Adipose tissue (tissue), 3 donors: ENCODE results near the gene CENPX. TPM values are rescaled to one million over a fixed set of nuclear protein-coding genes. Genes with fewer than 3 reads are reported as not detected.
"Not testable (repeated sequence)": the region's sequence is repeated elsewhere in the genome, so short reads cannot be mapped to it uniquely, and the experiment has no call there.

Source experiments
- H3K27ac ChIP-seq: one replicate; pipeline ENCODE4 v1.5.1; 2013; ENCODE audit warnings: low read depth, low read length
- WGBS, 3 donors: extraction: QIAGEN DNeasy Blood & Tissue Kit; methylation state at CpG; one replicate each; pipeline ENCODE4 v1.1.7; 2013; 5-methylcytosine and 5-hydroxymethylcytosine counted together
- polyA plus RNA-seq, 3 donors: library from polyadenylated mRNA; stranded (reverse); fragments of 200-250 nt; gene quantifications; one replicate each; pipeline ENCODE4 v1.2.3, GENCODE V29; 2013
- donor health status: healthy with polysubstance abuse.
- donor health status: Bipolar disorder and iron deficiency.
- donor health status: healthy.

CENPX gene
- polyA plus RNA-seq, 3 donors, result 60.7 to 80.9 (median 76.8) TPM

DNA sequence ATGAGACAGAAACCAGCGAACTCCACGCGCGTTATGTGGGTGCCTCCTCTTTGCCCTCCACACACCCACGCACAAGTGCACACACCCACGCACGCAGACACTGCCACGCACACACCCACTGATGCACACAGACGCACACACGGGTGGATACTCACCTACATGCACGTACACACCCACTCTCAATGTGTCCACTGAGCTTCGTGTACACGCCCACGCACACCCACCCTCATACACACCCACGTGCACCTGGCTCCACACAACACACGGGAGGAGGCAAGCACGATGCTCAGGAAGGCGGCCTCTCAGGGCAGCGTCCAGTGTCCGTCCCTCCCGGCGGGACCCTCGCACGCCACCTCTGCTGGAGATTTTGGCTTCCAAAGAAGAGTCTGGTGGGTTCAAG lies 24.7 kb upstream of the CENPX start:
- no peak overlapping the region for H3K27ac ChIP-seq
- 87 to 90% (median 88%) methylated on average over 24 of the region's 24 CpGs for WGBS, 3 donors

DNA sequence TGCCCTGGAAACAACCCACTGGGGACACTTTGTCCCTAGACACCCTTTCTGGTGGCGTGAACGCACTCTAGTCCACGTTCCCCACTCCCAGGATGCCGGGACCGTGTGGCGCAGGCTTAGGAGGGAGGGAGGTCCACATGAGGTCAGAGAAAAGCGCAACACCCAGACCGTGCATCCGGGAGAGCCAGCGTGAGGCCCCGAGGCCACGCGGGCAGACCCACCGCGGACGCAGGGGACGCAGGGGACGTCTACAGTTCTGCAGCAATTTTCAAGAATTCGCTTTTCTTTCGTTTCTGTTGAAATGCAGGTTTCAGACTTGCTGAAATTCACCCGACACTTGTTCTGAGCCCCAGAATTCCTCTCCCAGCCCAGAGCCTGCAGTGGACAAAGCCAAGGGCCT lies 24.2 kb upstream of the CENPX start:
- no peak overlapping the region for H3K27ac ChIP-seq
- 88% methylated on average over 21 of the region's 21 CpGs for WGBS, 3 donors

DNA sequence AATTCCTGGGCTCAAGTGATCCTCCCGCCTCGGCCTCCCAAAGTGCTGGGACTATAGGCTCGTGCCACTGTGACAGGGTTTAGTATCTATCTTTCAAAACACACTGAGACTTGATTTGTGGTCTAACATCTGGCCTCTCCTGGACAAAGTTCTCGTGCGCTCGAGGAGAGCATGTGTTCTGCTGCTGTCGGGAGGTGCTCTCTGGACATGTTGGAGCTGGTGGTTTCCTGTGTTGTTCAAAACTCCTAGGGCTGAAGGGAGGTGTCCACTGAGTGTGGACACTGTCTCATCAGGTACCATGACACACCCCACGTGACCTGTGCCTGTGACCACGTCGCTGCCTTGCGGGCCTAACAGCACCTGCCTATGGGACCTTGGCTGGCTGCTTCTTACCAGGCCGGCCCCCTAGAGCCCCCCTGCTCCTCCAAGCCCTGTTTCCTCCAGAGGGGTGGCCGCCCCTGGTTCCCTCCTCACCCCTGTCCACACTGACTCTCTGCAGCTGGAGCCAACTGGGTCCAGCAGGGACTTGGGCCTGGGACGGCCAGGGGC lies 23.3 kb upstream of the CENPX start:
- no peak overlapping the region for H3K27ac ChIP-seq
- WGBS, 3 donors, result 75 to 80% (median 75%) methylated on average over 14 of the region's 14 CpGs

DNA sequence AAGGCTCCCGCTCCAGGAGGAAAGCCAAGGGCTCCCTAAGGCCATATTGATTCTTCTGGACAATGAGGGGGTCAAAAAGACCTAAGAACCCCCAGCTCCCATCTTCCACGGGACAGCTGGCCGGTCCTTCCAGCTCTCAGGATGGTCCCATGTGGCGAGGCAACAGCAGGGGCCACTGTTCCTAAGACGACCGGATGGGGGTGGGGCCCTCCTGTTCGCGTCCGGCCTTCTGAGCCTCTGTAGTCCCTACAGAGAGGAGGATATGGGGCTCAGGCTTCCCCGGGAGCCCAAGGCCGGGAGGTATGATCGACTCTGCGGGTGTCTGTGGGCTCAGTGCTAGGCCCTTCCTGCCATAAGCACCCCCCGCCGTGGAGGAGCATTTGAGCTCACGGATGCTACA lies 20.8 kb upstream of the CENPX start:
- 74 to 76% (median 75%) methylated on average over 16 of the region's 16 CpGs for WGBS, 3 donors
- no peak overlapping the region for H3K27ac ChIP-seq

DNA sequence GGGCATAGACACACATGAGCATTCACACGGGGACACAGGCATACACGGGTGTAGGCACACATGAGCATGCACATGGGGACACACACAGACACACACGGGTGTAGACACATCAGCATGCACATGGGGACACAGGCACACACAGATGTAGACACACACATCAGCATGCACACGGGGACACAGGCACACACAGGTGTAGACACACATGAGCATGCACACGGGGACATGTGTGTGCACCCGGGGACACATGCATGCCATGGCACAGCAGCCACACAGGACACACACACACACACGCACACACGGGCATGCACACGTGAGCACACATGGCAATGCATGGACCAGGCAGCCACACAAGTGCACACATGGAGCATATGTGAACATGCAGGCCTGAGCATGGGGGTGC lies 20.0 kb upstream of the CENPX start:
- no peak overlapping the region for H3K27ac ChIP-seq
- 85 to 91% (median 88%) methylated on average over 9 of the region's 9 CpGs for WGBS, 3 donors

DNA sequence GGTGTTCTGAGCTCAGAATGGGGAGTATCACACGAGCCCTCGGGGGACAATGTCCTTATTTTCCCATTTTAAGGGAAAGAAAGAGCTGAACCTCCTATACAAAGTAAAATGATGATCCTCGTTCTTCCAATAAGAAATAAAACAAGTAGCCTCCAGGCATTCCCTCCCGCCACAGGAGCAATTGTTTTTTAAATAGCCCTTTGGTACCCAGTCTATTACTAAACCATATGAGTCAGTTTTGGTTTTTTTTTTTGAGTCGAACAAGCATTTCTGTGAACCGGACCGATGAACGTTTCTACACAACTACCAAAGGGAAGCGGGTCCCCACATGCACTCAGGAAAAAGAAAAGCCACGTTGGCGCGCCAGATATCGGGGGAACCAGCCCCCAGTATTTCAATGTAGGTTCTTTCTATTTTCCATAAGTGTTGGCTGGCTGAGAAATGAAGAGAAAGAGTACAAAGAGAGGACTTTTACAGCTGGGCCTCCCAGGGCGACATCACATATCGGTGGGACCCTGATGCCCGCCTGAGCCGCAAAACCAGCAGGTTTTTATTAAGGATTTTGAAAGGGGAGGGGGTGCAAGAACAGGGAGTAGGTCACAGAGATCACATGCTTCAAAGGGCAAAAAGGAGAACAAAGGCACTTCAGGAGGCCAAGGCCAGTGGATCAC lies 18.6 kb upstream of the CENPX start:
- H3K27ac ChIP-seq, result no peak overlapping the region
- WGBS, 3 donors, result 79 to 89% (median 83%) methylated on average over 17 of the region's 17 CpGs

GRCh38 chr17:82039695-82040299 lies 17.1 kb upstream of the CENPX start:
- WGBS, 3 donors, result 73 to 96% (median 96%) methylated on average over 8 of the region's 8 CpGs
- no peak overlapping the region for H3K27ac ChIP-seq

- WGBS, 3 donors, result 73 to 90% (median 73%) methylated on average over 16 of the region's 16 CpGs
- H3K27ac ChIP-seq, result not testable (repeated sequence)
Observed at GRCh38 chr17:82038796-82039409, 16.2 kb upstream of the CENPX start.

DNA sequence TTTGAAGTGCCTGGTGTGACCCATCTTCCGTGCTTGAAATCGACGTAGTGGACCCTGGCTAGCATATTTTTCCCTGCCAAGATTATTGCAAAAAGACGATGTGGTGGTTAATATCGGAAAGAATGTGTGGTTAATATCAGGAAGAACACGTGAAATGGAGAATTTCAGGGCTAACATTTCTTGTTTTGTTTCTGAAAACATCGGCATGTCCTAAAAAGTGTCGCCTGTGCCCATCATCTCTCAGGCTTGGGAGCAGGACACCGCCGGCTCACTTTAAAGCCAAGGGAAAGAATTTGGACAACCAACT lies 15.2 kb upstream of the CENPX start:
- 4 to 6% (median 6%) methylated on average over 10 of the region's 10 CpGs for WGBS, 3 donors

DNA sequence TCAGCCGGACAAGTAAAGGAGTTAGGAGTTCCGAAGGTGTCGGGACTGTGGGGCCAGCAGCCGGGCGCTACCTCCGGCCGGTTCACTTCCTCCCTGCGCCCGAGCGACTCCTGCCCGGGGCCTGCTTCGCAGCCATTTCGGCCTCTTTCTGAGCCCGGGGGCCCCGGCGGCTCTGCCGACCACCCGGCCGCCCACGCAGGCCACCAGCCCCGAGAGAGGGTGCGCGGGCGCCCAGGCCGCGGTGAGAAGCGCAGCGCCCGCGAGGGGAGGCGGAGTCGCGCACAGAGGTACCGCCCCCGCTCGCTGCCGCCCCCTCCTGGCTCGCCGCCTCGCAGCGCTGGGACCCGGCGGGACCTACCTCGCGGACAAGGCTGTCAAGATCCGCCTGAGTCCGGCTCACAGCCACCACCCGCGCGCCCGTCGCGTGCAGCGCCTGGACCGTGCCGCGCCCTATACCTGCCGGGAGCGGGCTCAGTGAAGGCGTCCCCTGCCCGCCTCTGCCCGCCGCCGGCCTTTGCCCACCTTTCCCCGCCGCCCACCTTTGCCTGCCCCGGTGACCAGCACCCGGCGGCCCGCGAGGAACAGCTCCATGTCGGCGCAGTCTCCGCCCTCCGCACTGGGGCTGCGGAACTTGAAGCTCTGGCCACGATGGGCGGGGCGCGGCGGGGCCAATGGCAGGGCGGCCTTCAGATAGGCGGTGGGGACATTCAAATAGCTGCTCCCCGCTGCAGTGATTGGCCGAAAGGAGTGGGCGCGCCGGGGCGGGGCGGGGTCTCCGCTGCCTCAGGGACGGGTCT lies 14.6 kb upstream of the CENPX start, which contains the start of gene DCXR:
Gene DCXR (minus strand): TSS at position 606 of the 797 bp plus-strand sequence. CDS start 15 bp downstream, at position 591.
- H3K27ac ChIP-seq, result peak within 1 kb of the TSS; percentile 79
- WGBS, 3 donors, result 0 to 1% (median 0%) methylated on average over 60 to 92 of the region's 92 CpGs

More for the DNA sequence above, 15.2 kb upstream of the CENPX start:
- no peak overlapping the region for H3K27ac ChIP-seq

DNA sequence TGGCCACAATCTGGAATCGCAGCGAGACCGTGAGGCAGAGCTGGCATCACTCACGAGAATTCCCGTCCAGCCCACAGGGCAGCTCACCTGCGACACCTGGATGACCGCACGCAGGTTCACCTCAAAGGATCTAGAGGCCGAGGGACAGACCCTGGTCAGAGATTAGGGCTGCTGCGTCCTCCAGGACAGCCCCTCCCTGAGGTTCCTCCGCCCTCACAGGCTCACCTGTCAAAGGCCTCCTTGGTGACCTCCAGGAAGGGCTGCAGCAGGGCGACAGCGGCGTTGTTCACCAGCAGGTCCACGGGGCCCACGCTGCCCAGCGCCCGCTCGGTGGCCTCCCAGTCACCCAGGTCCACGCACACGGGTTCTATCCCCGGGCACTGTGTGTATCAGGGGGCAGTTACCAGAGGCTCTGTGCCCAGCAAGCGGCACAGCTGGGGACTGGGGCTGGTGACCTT lies 14.0 kb upstream of the CENPX start:
- WGBS, 3 donors, result 21 to 47% (median 36%) methylated on average over 23 of the region's 23 CpGs
- peak overlapping the region; percentile 79 for H3K27ac ChIP-seq

GRCh38 chr17:82035956-82036633 lies 13.4 kb upstream of the CENPX start:
- 79 to 94% (median 89%) methylated on average over 20 of the region's 20 CpGs for WGBS, 3 donors
- H3K27ac ChIP-seq, result no peak overlapping the region

GRCh38 chr17:82035488-82035887 lies 12.8 kb upstream of the CENPX start:
- no peak overlapping the region for H3K27ac ChIP-seq
- WGBS, 3 donors, result 92 to 95% (median 95%) methylated on average over 8 of the region's 8 CpGs

- H3K27ac ChIP-seq, result no peak overlapping the region
- 66 to 88% (median 78%) methylated on average over 23 of the region's 23 CpGs for WGBS, 3 donors
Observed at GRCh38 chr17:82034371-82035011, 11.8 kb upstream of the CENPX start.

DNA sequence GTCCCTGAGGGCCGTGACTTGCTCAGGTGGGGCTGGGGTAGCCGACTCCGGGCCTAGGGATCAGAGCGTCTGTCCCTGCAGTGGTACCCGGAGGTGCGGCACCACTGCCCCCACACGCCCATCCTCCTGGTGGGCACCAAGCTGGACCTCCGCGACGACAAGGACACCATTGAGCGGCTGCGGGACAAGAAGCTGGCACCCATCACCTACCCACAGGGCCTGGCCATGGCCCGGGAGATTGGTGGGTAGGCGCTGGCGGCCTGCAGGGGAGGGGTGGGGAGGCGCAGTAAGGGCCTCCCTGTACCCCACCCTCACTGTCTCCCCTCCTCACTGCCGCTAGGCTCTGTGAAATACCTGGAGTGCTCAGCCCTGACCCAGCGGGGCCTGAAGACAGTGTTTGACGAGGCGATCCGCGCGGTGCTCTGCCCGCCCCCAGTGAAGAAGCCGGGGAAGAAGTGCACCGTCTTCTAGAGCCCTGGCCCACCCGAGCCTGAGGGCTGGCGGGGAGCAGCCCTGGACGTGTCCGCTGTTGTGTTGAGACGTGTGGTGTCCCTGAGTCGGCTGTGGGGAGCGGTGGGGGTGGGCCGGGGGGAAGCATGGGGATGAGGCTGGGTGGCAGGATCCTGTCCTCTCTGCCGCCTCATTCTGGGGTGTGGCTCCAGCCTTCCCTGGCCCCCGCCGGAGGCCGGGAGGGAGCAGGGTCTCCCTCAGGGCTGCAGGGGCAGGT lies 10.8 kb upstream of the CENPX start:
- no peak overlapping the region for H3K27ac ChIP-seq
- WGBS, 3 donors, result 92 to 95% (median 93%) methylated on average over 33 to 38 of the region's 38 CpGs

GRCh38 chr17:82031885-82032627 lies 9.4 kb upstream of the CENPX start:
- 13 to 21% (median 19%) methylated on average over 35 to 57 of the region's 59 CpGs for WGBS, 3 donors
- H3K27ac ChIP-seq, result no peak overlapping the region
